Vagina (tissue), 2 donors: ENCODE measurements around the gene TRAPPC1. TPM values are rescaled to one million over a fixed set of nuclear protein-coding genes. Genes with fewer than 3 reads are reported as not detected.
A peak's percentile ranks its signal among the peaks of the same experiment; 100 is the strongest.

ENCODE experiments used
- DNase-seq, 2 donors: peaks; one replicate each; pipeline ENCODE4 v3.0.0-alpha.2; 2017; ENCODE audit errors: extremely low spot score in 2 of 2
- H3K27ac ChIP-seq: fragments of 200-600 bp; sonication (generic); one replicate; pipeline ENCODE4 v1.5.1; 2019
- H3K27me3 ChIP-seq: fragments of 200-600 bp; sonication (generic); one replicate; pipeline ENCODE4 v1.5.1; 2019
- H3K36me3 ChIP-seq, 2 donors: fragments of 200-600 bp; sonication (generic); one replicate each; pipeline ENCODE4 v1.5.1; 2017 to 2019
- H3K4me1 ChIP-seq: fragments of 200-600 bp; sonication (generic); one replicate; pipeline ENCODE4 v1.5.1; 2019
- H3K4me3 ChIP-seq, 2 donors: fragments of 200-600 bp; sonication (generic); 1 replicate in 1 of 2; 2 replicates in 1 of 2; pipeline ENCODE4 v1.5.1; 2016 to 2019
- H3K9me3 ChIP-seq: fragments of 200-600 bp; sonication (generic); one replicate; pipeline ENCODE4 v1.5.1; 2019
- POLR2A ChIP-seq, 2 donors: fragments of 450-650 bp; IDR thresholded peaks; one replicate each; pipeline ENCODE4 v1.6.1; 2017; ENCODE audit warnings: antibody characterized with exemption in 2 of 2, mild to moderate bottlenecking in 2 of 2, moderate library complexity in 2 of 2
- POLR2AphosphoS5 ChIP-seq, 2 donors: sonication (generic); formaldehyde crosslinking; IDR thresholded peaks; one replicate each; pipeline ENCODE4 v1.9.0; 2017; ENCODE audit warnings: antibody characterized with exemption in 2 of 2, mild to moderate bottlenecking in 2 of 2, low read depth in 1 of 2; ENCODE audit not compliant: insufficient read depth in 1 of 2
- intact Hi-C: fragments of 100-400 bp; cut with DNase I; formaldehyde crosslinking; loops from one replicate; pipeline ENCODE4 v1.15.1; 2023
- total RNA-seq: library from RNA; depleted of rRNA; stranded (reverse); fragments of >200 nt; gene quantifications from one replicate; pipeline ENCODE4 v1.2.3, GENCODE V29; 2016
- TF ChIP-seq, protein P1 (sequence below), 3 experiments: fragments of 450-650 bp in 2 of 3; fragments of 200-600 bp in 1 of 3; sonication (generic) in 1 of 3; IDR thresholded peaks; one replicate each; pipeline ENCODE4 v1.5.1; 2017 to 2019; ENCODE audit warnings: antibody characterized with exemption in 3 of 3, mild to moderate bottlenecking in 2 of 3, moderate library complexity in 2 of 3

The TRAPPC1 gene, protein sequence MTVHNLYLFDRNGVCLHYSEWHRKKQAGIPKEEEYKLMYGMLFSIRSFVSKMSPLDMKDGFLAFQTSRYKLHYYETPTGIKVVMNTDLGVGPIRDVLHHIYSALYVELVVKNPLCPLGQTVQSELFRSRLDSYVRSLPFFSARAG
- 74.4 TPM for total RNA-seq

DNA sequence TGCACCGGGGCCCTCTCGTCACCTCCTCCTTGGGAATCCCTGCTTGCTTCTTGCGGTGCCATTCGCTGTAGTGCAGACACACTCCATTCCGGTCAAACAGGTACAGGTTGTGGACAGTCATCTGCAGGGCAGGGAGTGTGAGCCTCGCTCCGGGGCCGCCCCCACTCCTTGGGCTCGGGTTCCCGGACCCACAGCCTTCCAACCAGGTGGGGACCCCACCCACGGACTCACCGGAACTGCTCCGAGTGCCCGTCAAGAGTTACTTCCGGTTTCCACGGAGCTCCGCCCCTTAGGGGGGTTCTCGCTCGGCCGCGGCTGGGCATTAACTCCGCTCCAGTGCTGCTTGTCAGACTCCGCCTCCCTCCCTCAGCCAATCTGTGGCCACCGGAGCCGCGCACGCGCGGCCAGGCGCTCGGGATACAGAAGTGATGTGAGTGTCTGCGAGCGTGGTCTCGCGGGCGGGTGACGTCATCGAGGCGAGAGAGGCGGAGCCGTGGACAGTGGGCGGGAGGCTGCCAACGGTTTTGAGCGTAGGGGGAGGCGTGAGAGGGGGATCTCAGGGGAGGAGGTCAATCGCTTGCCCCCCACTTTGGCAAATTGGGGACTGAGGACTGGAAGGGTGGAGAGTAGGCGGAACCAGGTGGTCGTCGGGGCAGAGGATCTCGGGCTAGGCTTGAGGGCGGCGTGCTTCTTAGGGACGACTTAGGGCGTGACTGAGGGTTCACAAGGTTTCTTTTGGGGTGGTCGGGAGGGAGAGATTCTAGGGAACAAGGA lies at the start of gene TRAPPC1, which contains the start of gene CNTROB:
Gene TRAPPC1 (minus strand): TSS at position 238 of the 774 bp plus-strand sequence. CDS start 117 bp downstream, at position 121.
Gene CNTROB (plus strand): TSS at position 498 of the 774 bp plus-strand sequence. CDS start 874 bp downstream, outside the sequence.
- Histone ChIP-seq H3K4me1 (peaks cover 46% of the 10 kb centered on the region), H3K4me3 (peak within 1 kb of the TSS; percentile 71 to 88), H3K9me3 (no peaks in the 10 kb centered on the region), H3K27ac (peak within 1 kb of the TSS; percentile 89), H3K27me3 (no peaks in the 10 kb centered on the region), H3K36me3 (peaks cover 0 to 8% of the 10 kb centered on the region in 2 donors)
- intact Hi-C loops, result no loop called here
- DNase-seq, result peak; percentile 100
- peak; percentile 78 to 83 for TF ChIP-seq POLR2A (IDR thresholded peaks at IDR 0.05)
- TF ChIP-seq POLR2AphosphoS5 (IDR thresholded peaks at IDR 0.05; ENCODE audit: insufficient read depth in 1 of 2, low read depth in 1 of 2), result peak; percentile 96 to 99
- TF ChIP-seq, protein P1, sequence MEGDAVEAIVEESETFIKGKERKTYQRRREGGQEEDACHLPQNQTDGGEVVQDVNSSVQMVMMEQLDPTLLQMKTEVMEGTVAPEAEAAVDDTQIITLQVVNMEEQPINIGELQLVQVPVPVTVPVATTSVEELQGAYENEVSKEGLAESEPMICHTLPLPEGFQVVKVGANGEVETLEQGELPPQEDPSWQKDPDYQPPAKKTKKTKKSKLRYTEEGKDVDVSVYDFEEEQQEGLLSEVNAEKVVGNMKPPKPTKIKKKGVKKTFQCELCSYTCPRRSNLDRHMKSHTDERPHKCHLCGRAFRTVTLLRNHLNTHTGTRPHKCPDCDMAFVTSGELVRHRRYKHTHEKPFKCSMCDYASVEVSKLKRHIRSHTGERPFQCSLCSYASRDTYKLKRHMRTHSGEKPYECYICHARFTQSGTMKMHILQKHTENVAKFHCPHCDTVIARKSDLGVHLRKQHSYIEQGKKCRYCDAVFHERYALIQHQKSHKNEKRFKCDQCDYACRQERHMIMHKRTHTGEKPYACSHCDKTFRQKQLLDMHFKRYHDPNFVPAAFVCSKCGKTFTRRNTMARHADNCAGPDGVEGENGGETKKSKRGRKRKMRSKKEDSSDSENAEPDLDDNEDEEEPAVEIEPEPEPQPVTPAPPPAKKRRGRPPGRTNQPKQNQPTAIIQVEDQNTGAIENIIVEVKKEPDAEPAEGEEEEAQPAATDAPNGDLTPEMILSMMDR (IDR thresholded peaks at IDR 0.05), result no peak

DNA sequence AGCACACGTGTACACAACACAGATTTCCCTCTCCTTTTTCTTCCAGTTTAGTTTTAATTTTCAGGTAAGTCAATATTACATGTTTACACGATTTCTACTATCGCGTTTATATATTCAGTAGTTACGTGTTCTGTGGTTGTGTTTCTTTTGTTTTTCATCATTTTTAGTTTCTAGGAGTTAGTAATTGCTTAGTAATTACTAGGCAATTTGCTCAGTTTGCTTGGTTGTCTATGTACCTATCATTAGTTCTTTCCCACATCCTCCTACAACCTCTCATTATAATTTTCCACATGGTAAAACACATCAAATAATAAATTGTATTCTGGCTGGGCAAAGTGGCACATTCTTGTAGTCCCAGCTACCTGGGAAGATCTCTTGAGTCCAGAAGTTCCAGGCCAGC lies 46.1 kb upstream of the TRAPPC1 start:
- Histone ChIP-seq H3K9me3 (no peaks in the 10 kb centered on the region), H3K27ac (no peak overlapping the region), H3K4me3 (no peak overlapping the region), H3K4me1 (no peaks in the 10 kb centered on the region), H3K27me3 (no peaks in the 10 kb centered on the region), H3K36me3 (no peaks in the 10 kb centered on the region)
- intact Hi-C loops, result no loop called here
- no peak for DNase-seq
- no peak for TF ChIP-seq POLR2AphosphoS5 (IDR thresholded peaks at IDR 0.05; ENCODE audit: insufficient read depth in 1 of 2, low read depth in 1 of 2)
- TF ChIP-seq, protein P1 (IDR thresholded peaks at IDR 0.05), result no peak
- TF ChIP-seq POLR2A (IDR thresholded peaks at IDR 0.05), result no peak

DNA sequence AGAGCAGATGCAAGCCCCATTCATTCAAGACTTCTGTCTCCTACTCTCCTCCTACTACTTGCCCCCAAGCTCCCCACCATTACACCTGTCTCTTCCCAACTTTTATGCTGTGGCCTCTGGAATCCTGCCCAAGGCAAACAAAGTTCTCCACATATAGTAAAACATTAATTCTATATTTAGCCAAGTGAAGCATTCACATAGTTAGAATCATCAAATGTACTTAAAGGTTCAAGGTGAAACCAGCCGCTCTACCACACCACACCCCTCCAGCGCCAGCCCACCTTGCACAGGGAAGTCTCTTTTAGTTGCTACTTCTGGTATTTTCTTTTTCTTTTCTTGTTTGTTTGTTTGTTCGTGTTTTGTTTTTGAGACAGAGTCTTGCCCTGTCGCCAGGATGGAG lies 45.3 kb upstream of the TRAPPC1 start:
- no peaks in the 10 kb centered on the region for H3K4me1 ChIP-seq
- H3K9me3 ChIP-seq, result no peaks in the 10 kb centered on the region
- no peaks in the 10 kb centered on the region for H3K27me3 ChIP-seq
- no peak overlapping the region for H3K27ac ChIP-seq
- TF ChIP-seq, protein P1 (IDR thresholded peaks at IDR 0.05), result no peak
- TF ChIP-seq POLR2AphosphoS5 (IDR thresholded peaks at IDR 0.05; ENCODE audit: insufficient read depth in 1 of 2, low read depth in 1 of 2) (no peak), POLR2A (IDR thresholded peaks at IDR 0.05) (no peak)
- intact Hi-C loops, result no loop called here
- no peak for DNase-seq
- no peaks in the 10 kb centered on the region for H3K36me3 ChIP-seq
- H3K4me3 ChIP-seq, result no peak overlapping the region

DNA sequence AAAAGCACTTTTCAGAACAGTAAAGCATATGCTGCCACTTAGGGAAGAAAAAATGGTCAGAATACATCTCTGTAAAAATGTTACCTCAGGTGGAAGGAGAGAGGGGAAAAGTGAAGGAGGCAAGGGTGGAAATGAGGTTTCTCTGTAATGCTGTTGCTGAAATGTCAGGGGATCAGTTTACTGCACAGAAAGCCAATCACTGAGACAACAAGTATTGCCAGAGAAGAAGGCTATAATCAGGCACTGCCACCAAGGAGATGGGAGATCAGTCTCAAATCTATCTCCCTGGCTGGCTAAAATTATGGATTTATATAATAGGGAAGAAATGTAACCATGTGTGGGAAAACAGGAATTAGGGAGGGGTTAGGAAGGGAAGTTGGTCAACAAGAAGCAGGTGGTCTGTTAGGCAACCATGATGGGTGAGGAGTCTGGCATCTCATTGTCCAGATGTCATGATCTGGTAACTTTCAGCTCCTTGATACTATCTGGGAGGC lies 42.9 kb upstream of the TRAPPC1 start:
- H3K36me3 ChIP-seq, result no peaks in the 10 kb centered on the region
- no peak for DNase-seq
- H3K4me1 ChIP-seq, result no peaks in the 10 kb centered on the region
- TF ChIP-seq, protein P1 (IDR thresholded peaks at IDR 0.05), result no peak
- TF ChIP-seq POLR2A (IDR thresholded peaks at IDR 0.05) (no peak), POLR2AphosphoS5 (IDR thresholded peaks at IDR 0.05; ENCODE audit: insufficient read depth in 1 of 2, low read depth in 1 of 2) (no peak)
- H3K4me3 ChIP-seq, result no peak overlapping the region
- no peaks in the 10 kb centered on the region for H3K27me3 ChIP-seq
- no peaks in the 10 kb centered on the region for H3K9me3 ChIP-seq
- intact Hi-C loops, result no loop called here
- no peak overlapping the region for H3K27ac ChIP-seq
